Measurements from ENCODE around the gene MOSPD2.

Gene MOSPD2

GRCh38 chrX:14941301-14941700 is 68.1 kb downstream of the MOSPD2 start:
- Histone ChIP-seq H3K27me3 (ENCODE audit: insufficient read depth, poor library complexity, severe bottlenecking) (no peaks in the 10 kb centered on the region), H3K27ac (replicated peaks) (no peak overlapping the region), H3K4me3 (replicated peaks; ENCODE audit: insufficient read depth, low read length) (no peak overlapping the region)
- TF ChIP-seq CTCF (IDR thresholded peaks at IDR 0.05; ENCODE audit: insufficient read depth, low read length) (no peak), REST (IDR thresholded peaks at IDR 0.05; ENCODE audit: insufficient replicate concordance, low read depth) (no peak), POLR2AphosphoS5 (IDR thresholded peaks at IDR 0.05; ENCODE audit: low read depth) (no peak), GABPA (IDR thresholded peaks at IDR 0.05; ENCODE audit: low read depth) (no peak), SPI1 (IDR thresholded peaks at IDR 0.05; ENCODE audit: borderline replicate concordance, low read depth) (no peak)
- no peak for DNase-seq (ENCODE audit: low read depth in 1 of 2, low spot score in 1 of 2)

- no peak for TF ChIP-seq GABPA (IDR thresholded peaks at IDR 0.05; ENCODE audit: low read depth)
- no peak for TF ChIP-seq POLR2AphosphoS5 (IDR thresholded peaks at IDR 0.05; ENCODE audit: low read depth)
- no peak for TF ChIP-seq SPI1 (IDR thresholded peaks at IDR 0.05; ENCODE audit: borderline replicate concordance, low read depth)
- no peak for TF ChIP-seq CTCF (IDR thresholded peaks at IDR 0.05; ENCODE audit: insufficient read depth, low read length)
- no peak for TF ChIP-seq REST (IDR thresholded peaks at IDR 0.05; ENCODE audit: insufficient replicate concordance, low read depth)
- no peak for DNase-seq (ENCODE audit: low read depth in 1 of 2, low spot score in 1 of 2)
- Histone ChIP-seq H3K4me3 (replicated peaks; ENCODE audit: insufficient read depth, low read length) (no peak overlapping the region), H3K27ac (replicated peaks) (no peak overlapping the region), H3K27me3 (ENCODE audit: insufficient read depth, poor library complexity, severe bottlenecking) (no peaks in the 10 kb centered on the region)
These were observed 69.1 kb downstream of the MOSPD2 start for GRCh38 chrX:14942341-14942740.

GRCh38 chrX:14943962-14944361 is 70.7 kb downstream of the MOSPD2 start:
- no peak for DNase-seq (ENCODE audit: low read depth in 1 of 2, low spot score in 1 of 2)
- no peak overlapping the region for H3K4me3 ChIP-seq (replicated peaks; ENCODE audit: insufficient read depth, low read length)
- no peak overlapping the region for H3K27ac ChIP-seq (replicated peaks)
- TF ChIP-seq POLR2AphosphoS5 (IDR thresholded peaks at IDR 0.05; ENCODE audit: low read depth) = no peak
- TF ChIP-seq SPI1 (IDR thresholded peaks at IDR 0.05; ENCODE audit: borderline replicate concordance, low read depth) = no peak
- TF ChIP-seq CTCF (IDR thresholded peaks at IDR 0.05; ENCODE audit: insufficient read depth, low read length) = no peak
- TF ChIP-seq GABPA (IDR thresholded peaks at IDR 0.05; ENCODE audit: low read depth) = no peak
- TF ChIP-seq REST (IDR thresholded peaks at IDR 0.05; ENCODE audit: insufficient replicate concordance, low read depth) = no peak
- no peaks in the 10 kb centered on the region for H3K27me3 ChIP-seq (ENCODE audit: insufficient read depth, poor library complexity, severe bottlenecking)
